Activated CD8-positive, alpha-beta T cell treated with anti-CD3 and anti-CD28 coated beads for 36 hours (primary cell): Measurements from ENCODE around the gene UNK. TPM values are rescaled to one million over a fixed set of nuclear protein-coding genes. Genes with fewer than 3 reads are reported as not detected.

Experiments
- ATAC-seq: fragments of 200-7000 bp; cut with Tn5 transposase; one replicate; pipeline ENCODE4 v1.10.0; 2021; ENCODE audit warnings: mild to moderate bottlenecking, moderate library complexity
- CTCF ChIA-PET: fragments of 350-600 bp; sonication (Branson Sonifier 250); formaldehyde crosslinking; loops from one replicate; lab custom pipeline; 2021; ENCODE audit warnings: antibody characterized with exemption; lab: Charles Lee
- POLR2A ChIA-PET: fragments of 350-600 bp; sonication (Branson Sonifier 250); formaldehyde crosslinking; loops from one replicate; lab custom pipeline; 2021; ENCODE audit warnings: antibody characterized with exemption; lab: Charles Lee
- DNase-seq: peaks from one replicate; pipeline ENCODE4 v3.0.0-alpha.2; 2020
- H3K27ac Mint-ChIP-seq: one replicate; pipeline ENCODE4 v1.8.0; 2021; ENCODE audit warnings: mild to moderate bottlenecking, mixed read lengths
- H3K27me3 Mint-ChIP-seq: one replicate; pipeline ENCODE4 v1.8.0; 2021; ENCODE audit warnings: mixed read lengths
- H3K36me3 Mint-ChIP-seq: one replicate; pipeline ENCODE4 v1.8.0; 2021; ENCODE audit warnings: low read depth, mixed read lengths
- H3K4me1 Mint-ChIP-seq: one replicate; pipeline ENCODE4 v1.8.0; 2021; ENCODE audit warnings: low read depth, mixed read lengths
- H3K4me3 Mint-ChIP-seq: one replicate; pipeline ENCODE4 v1.8.0; 2021; ENCODE audit warnings: mild to moderate bottlenecking, moderate library complexity, mixed read lengths
- H3K9me3 Mint-ChIP-seq: one replicate; pipeline ENCODE4 v1.8.0; 2021; ENCODE audit warnings: mixed read lengths
- intact Hi-C: fragments of 100-400 bp; cut with micrococcal nuclease; formaldehyde crosslinking; loops from one replicate; pipeline ENCODE4 v1.10.0; 2022
- total RNA-seq, 2 experiments: library from RNA; stranded (reverse); gene quantifications; one replicate each; pipeline ENCODE4 v1.2.3, GENCODE V29; 2021
- TF ChIP-seq, protein P1 (sequence below): fragments of 200-600 bp; IDR thresholded peaks from one replicate; pipeline ENCODE4 v1.8.0; 2022; ENCODE audit warnings: antibody characterized with exemption, mild to moderate bottlenecking

The UNK gene
- total RNA-seq, 2 experiments from 2014 or later, result 26.4 to 26.6 TPM

GRCh38 chr17:75827308-75828075 is 42.9 kb downstream of the UNK start:
- DNase-seq (peak; percentile 81), ATAC-seq (peak; percentile 69)
- TF ChIP-seq, protein P1, sequence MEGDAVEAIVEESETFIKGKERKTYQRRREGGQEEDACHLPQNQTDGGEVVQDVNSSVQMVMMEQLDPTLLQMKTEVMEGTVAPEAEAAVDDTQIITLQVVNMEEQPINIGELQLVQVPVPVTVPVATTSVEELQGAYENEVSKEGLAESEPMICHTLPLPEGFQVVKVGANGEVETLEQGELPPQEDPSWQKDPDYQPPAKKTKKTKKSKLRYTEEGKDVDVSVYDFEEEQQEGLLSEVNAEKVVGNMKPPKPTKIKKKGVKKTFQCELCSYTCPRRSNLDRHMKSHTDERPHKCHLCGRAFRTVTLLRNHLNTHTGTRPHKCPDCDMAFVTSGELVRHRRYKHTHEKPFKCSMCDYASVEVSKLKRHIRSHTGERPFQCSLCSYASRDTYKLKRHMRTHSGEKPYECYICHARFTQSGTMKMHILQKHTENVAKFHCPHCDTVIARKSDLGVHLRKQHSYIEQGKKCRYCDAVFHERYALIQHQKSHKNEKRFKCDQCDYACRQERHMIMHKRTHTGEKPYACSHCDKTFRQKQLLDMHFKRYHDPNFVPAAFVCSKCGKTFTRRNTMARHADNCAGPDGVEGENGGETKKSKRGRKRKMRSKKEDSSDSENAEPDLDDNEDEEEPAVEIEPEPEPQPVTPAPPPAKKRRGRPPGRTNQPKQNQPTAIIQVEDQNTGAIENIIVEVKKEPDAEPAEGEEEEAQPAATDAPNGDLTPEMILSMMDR, result peak; percentile 89
- Mint-ChIP-seq H3K4me1 (peaks cover 21% of the 10 kb centered on the region), H3K27me3 (no peaks in the 10 kb centered on the region), H3K4me3 (peak overlapping the region; percentile 54), H3K9me3 (no peaks in the 10 kb centered on the region), H3K27ac (peak overlapping the region; percentile 94), H3K36me3 (peaks cover 21% of the 10 kb centered on the region)
- ChIA-PET POLR2A (interaction anchor here (1.0 to 6.6 kb wide), 10 partner anchors 12 to 74 kb away, joined by 3 to 53 read pairs (median 6); partner anchors contain the start of gene UNK), CTCF (interaction anchor here (0.7 to 13.1 kb wide), 25 partner anchors 9 to 194 kb away, joined by 3 to 105 read pairs (median 5); partner anchors contain the start of genes GALK1, SMIM5, UNC13D and UNK)
- intact Hi-C loops, result no loop called here

- Mint-ChIP-seq H3K36me3 (peaks cover 23% of the 10 kb centered on the region), H3K4me3 (peak overlapping the region; percentile 54), H3K27me3 (no peaks in the 10 kb centered on the region), H3K9me3 (no peaks in the 10 kb centered on the region), H3K4me1 (peaks cover 25% of the 10 kb centered on the region), H3K27ac (peak overlapping the region; percentile 94)
- ChIA-PET POLR2A (interaction anchor here (0.6 to 6.6 kb wide), 7 partner anchors 9 to 74 kb away, joined by 3 to 53 read pairs (median 8); partner anchors contain the start of gene UNK), CTCF (interaction anchor here (0.7 to 13.1 kb wide), 14 partner anchors 8 to 195 kb away, joined by 3 to 105 read pairs (median 4); partner anchors contain the start of genes GALK1, SMIM5, UNC13D and UNK)
- intact Hi-C loops, result no loop called here
- peak; percentile 13 for ATAC-seq
- peak; percentile 67 for DNase-seq
- TF ChIP-seq, protein P1, result no peak
Measured at GRCh38 chr17:75828076-75828400, 43.4 kb downstream of the UNK start.

DNA sequence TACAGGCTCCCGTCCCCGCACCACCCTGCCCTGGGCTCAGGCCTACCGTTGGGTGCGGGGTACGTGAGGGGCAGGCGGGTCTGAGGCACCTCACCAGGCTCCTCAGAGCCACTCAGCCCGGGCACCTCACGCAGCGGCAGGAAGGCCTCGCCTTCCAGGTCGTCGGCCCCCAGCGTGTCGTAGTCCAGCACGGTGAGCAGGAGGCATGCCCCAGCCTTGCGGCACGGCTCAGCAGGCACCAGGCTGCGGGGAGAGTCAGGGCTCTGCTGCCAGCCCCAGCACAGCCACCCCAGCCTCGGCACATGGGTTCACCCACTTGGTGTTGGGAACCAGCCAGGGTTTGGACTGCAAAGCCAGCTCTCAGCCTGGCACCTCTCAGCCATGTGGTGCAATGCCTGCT is 44.1 kb downstream of the UNK start:
- ChIA-PET CTCF (interaction anchor here (0.9 to 13.1 kb wide), 7 partner anchors 18 to 75 kb away, joined by 3 to 105 read pairs (median 22); partner anchors contain the start of genes GALK1, UNC13D and UNK), POLR2A (interaction anchor here (0.6 to 6.6 kb wide), 6 partner anchors 8 to 75 kb away, joined by 3 to 53 read pairs (median 6); no protein-coding TSS in a partner anchor)
- ATAC-seq (no peak), DNase-seq (no peak)
- H3K27ac Mint-ChIP-seq, result no peak overlapping the region
- H3K27me3 Mint-ChIP-seq, result no peaks in the 10 kb centered on the region
- peaks cover 30% of the 10 kb centered on the region for H3K36me3 Mint-ChIP-seq
- peaks cover 32% of the 10 kb centered on the region for H3K4me1 Mint-ChIP-seq
- H3K9me3 Mint-ChIP-seq, result no peaks in the 10 kb centered on the region
- TF ChIP-seq, protein P1, result no peak
- no peak overlapping the region for H3K4me3 Mint-ChIP-seq
- intact Hi-C loops, result no loop called here

DNA sequence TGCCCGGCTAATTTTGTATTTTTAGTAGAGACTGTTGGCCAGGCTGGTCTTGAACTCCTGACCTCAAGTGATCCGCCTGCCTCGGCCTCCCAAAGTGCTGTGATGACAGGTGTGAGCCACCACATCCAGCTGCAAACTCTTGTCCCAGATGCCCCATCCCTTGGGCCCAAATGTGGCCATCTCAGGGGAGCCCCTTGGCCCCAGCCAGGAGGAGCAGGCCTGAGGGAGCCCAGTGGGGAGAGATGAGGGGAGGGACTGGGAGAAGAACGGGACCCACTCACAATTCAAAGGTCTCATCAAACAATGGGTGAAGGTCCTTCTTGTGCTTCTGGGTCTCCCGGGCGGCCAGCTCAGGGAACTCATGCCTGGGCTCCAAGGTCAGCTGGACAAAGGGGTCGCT is 45.1 kb downstream of the UNK start:
- no peak for ATAC-seq
- Mint-ChIP-seq H3K36me3 (peaks cover 36% of the 10 kb centered on the region), H3K4me3 (no peak overlapping the region), H3K4me1 (peaks cover 42% of the 10 kb centered on the region), H3K9me3 (no peaks in the 10 kb centered on the region), H3K27ac (peak overlapping the region; percentile 52), H3K27me3 (no peaks in the 10 kb centered on the region)
- TF ChIP-seq, protein P1, result no peak
- intact Hi-C loops, result no loop called here
- CTCF ChIA-PET, result interaction anchor here (0.7 to 13.1 kb wide), 25 partner anchors 8 to 80 kb away, joined by 3 to 105 read pairs (median 5); partner anchors contain the start of genes GALK1, UNC13D and WBP2
- POLR2A ChIA-PET, result interaction anchor here (0.7 to 4.0 kb wide), 7 partner anchors 9 to 55 kb away, joined by 3 to 26 read pairs (median 4); partner anchors contain the start of genes UNC13D and UNK
- DNase-seq, result no peak
